HuH-7.5 (cell line): ENCODE results near the gene MEIOSIN.
A peak's percentile ranks its signal among the peaks of the same experiment; 100 is the strongest.

Source experiments
- DNase-seq: peaks from one replicate; pipeline ENCODE4 v3.0.0; 2011; ENCODE audit warnings: low spot score

MEIOSIN gene

DNA sequence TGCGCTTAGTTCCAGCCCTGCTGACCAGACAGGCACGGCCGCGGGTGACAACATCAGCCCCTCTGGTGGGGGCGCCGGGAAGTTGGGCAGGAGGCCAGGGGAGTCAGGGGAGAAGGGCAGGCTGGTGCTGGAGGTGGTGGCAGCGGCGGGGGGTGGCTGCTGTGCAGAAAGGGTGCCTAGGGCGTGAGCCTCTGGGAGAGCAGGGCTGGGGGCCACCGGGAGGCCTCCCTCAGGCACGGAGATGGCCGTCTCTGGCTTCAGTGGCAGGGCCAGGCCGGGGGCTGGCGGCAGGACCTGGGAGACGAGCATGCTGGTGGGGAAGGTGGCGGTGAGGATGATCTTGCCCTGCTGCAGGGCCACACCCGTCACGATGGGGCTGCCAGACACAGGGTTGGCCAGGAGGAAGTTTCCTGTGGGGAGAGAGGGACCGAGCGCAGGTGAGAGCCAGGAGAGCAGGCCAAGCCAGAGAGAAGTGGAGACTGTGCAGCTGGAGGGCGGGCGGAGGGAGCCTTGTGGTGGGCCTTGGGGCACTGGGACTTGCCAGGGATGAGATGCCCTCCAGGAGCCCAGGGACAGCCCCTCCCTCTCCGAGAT lies 32.6 kb downstream of the MEIOSIN start:
- DNase-seq, result no peak

DNA sequence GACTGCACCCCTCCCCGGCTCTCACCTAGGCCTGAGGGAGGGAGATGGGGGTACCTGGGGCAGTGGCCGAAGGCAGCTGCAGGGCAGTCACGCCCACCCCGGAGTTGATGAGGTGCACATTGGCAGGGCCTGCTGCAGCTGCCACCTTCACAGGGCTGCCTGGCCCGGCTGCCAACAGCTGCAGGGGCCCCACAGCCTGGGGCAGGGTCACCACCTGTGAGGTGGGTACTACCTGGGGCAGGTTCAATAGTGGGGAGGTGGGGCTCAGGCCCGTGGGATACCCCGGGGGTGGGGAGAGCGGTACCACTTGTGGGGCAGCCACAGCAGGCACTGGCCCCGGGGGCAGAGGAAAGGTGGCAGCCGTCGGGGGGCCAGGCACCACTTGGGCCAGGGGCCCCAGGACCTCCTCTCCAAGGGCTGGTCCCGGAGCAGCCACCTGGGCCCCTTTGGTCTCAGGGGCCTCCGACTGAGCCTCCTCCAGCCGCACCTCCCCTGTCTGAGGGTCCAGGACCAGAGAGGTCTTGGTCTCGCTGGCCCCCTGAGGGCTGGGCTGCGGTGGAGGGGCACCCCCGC lies 33.1 kb downstream of the MEIOSIN start:
- DNase-seq, result no peak

DNA sequence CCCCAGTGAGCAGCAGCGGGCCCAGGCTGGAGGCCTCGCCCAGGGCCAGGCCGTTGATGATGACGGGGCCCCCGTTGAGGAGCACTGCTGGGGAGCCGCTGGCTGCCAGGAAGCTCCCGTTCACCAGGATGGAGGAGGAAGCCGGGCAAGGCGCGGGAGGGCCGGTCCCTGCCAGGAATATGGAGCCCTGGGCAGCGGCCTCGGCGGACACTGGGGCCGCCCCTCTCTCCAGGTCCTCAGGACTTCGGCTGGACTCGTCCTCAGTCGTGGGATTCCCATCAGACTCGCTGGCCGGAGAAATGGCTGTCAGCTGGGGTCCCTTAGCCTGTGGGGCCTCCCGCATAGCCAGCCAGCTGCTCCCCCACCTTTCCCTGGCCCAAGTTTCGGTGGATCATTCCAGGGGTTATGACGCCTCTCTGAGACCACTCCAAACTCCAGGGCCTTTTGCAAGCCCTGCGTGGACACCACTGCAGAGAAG lies 33.7 kb downstream of the MEIOSIN start:
- no peak for DNase-seq

DNA sequence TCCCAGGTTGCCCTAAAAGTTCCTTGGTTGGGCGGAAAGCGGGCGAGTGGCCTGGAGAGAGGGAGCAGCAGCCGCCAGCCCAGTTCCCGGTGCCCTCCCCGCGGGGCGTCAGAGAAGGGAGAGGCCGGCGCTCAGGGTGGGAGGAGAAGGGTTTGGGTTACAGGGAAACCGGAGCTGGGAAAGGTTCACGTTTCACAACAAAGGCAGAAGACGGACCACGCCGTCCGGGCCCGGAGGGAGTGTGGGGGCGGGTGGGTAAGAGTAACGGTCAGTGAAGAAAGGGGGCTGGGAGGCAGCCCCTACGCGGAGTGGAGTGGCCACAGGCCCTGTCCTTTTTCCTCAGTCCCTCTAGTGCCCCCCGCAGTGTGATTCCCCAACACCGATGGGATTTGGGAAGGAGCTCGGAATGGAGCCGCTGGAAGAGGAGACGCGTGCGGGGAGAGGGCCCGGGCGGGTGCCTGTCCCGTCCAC lies 34.2 kb downstream of the MEIOSIN start:
- DNase-seq, result peak; percentile 86

DNA sequence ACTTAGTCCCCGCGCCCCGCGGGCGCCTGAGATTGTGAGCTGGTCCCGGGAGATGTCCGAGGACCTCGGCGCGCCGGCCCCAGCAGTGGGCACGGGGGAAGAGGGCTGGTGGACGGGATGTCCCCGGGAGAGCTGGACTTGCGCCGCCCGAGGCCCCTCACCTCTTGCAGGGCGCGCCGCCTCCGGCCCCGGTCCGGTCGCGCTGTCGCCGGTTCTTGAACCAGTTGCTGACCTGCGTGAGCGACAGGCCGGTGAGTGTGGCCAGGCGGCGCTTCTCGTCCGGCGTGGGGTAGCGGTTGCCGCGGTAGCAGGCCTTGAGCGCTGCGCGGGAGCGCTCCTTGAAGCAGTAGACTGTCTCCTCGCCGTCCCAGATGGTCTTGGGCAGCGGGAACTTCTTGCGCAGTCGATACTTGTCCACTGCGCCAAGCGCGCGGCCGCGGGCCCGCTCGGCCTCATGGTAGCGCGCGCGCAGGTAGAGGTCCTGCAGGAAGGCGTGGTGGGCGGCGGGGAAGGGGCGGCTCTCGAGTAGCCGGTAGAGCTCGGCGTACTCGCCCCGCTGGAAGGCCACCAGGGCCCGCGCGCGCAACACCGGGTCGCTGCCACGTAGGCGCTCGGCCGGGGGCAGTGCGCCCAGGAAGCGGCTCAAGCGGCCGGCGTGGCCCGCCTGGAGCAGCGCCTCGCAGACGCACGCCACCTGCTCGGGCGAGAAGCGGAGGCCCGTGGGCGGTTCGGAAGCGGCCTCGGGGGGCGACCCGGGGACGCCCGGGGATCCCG lies 34.8 kb downstream of the MEIOSIN start:
- peak; percentile 68 for DNase-seq

DNA sequence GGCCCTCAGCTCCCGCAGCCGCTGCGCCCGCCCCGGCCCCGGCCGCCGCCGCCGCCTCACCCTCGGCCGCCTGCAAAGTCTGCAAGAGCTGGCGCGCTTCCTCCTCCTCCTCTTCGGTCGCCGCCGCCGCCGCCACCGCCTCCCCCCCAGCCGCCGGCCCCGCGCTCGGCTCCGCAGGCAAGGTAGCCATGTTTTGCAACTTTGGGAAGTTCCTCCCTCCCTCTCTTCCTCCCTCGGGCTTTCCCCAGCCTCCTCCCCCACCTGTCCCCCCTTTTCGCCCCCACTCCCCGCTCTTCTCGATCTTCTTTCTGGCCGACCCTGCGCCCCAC lies 35.4 kb downstream of the MEIOSIN start:
- DNase-seq, result peak; percentile 65

DNA sequence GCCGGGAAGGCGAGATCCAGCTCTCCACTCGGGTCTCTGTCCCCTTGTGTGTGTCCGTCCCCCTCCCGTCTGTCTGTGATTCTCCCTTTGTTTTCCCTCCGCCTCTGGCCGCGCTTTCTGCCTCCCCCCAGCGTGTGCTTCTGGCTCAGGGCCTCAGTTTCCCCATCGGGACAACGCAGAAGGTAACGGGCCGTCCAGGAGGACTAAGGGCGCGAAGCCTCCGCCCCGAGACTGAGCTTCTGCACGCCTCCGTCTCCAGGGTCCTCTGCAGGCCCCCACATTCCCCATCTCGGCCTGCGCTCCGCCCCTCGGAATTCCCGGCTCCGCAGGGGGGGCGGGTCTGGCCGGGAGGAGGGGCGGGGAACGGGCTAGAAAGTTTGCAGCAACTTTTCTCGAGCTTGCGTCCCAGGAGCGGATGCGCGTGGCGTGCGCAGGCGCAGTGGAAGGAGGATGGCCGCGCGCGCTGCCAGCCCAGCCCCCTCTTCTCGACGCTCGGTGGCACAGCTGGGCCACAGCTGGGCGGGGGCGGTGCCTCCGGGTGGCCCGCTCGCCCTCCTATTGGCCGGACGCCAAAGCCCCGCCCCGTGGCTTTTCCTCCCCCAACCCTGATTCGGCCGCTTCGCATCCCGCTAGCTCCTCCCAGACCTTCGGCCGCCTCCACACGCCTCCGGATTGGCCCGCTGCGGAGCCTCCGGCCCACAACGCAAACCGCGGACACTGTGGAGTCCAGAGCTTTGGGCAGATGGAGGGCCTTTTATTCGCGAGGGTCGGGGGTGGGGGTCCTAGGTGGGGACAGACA lies 35.9 kb downstream of the MEIOSIN start, which contains the start of gene SIX5:
SIX5 (minus strand) TSS at position 269 of the 799 bp plus-strand sequence. CDS start 408 bp downstream, outside the sequence.
- peak; percentile 98 for DNase-seq

DNA sequence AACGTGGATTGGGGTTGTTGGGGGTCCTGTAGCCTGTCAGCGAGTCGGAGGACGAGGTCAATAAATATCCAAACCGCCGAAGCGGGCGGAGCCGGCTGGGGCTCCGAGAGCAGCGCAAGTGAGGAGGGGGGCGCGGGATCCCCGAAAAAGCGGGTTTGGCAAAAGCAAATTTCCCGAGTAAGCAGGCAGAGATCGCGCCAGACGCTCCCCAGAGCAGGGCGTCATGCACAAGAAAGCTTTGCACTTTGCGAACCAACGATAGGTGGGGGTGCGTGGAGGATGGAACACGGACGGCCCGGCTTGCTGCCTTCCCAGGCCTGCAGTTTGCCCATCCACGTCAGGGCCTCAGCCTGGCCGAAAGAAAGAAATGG lies 36.6 kb downstream of the MEIOSIN start:
- no peak for DNase-seq

DNA sequence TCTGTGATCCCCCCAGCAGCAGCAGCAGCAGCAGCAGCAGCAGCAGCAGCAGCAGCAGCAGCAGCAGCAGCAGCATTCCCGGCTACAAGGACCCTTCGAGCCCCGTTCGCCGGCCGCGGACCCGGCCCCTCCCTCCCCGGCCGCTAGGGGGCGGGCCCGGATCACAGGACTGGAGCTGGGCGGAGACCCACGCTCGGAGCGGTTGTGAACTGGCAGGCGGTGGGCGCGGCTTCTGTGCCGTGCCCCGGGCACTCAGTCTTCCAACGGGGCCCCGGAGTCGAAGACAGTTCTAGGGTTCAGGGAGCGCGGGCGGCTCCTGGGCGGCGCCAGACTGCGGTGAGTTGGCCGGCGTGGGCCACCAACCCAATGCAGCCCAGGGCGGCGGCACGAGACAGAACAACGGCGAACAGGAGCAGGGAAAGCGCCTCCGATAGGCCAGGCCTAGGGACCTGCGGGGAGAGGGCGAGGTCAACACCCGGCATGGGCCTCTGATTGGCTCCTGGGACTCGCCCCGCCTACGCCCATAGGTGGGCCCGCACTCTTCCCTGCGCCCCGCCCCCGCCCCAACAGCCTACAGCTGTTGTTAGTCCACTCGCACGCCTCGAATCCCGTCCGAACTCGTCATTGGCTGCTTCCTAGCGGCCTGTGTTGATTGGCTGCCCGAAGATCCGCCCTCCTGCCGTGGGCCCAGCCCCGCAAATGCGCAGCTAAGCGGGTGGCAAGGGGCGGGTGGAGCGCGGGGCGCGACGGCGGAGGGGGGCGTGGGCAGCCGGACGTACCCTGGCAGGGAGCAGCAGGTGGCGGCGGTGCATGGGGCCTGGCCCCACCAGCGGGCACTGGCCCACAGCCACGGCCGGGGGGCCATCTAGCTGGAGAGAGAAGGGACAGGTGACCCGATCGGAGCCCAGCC lies 37.2 kb downstream of the MEIOSIN start:
- peak; percentile 99 for DNase-seq

DNA sequence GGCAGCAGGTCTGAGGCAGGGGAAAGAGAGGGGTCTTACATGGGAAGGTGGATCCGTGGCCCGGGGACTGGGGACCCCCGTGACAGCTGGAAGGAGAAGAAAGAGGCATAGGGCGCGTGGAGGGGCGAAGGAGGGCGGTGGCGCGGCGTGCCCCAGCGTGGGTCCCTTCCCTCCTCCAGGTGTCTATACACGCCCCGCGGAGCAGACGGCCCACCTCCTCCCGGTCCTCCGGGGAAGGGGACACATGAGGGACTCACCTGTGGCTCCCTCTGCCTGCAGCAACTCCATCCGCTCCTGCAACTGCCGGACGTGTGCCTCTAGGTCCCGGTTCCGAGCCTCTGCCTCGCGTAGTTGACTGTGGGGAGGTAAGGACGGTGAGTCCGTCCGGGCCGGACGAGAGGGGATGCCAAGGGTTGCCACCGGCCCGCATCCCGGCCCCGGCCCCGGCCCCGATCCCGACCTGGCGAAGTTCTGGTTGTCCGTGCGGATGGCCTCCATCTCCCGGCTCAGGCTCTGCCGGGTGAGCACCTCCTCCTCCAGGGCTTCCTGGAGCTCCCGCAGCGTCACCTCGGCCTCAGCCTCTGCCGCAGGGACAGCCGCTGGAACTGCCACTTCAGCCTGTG lies 38.2 kb downstream of the MEIOSIN start:
- no peak for DNase-seq

DNA sequence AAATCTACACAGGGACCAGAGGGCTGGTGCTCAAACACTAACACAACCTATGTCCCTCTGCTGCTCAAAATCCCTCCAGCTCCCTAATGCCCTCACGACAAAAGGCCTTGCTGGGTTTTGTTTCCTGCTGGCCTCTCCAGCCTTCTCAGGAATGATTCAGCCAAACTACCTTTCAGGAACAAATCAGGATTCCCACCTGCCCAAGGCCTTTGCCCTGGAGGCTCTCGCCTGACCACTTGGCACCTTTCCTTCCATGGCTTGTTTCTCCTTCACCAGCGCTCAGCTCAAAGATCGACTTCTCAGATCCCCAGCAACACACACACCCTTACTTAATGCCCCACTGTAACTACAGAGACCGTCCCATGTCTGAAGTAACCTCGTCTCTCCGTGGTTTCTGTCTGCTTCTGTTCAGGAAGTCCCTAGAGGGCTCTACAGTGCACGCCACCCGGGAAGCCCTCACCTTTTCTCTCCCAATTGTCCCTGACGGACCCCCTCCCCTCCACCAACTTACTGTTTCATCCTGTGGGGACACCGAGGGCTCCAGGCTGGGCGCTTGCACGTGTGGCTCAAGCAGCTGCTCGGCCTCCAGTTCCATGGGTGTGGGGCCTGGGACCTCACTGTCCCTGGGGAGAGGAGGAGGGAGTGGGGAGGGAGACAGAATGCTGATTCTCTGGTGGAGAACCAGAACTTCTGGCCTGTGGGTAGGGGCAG lies 39.0 kb downstream of the MEIOSIN start:
- no peak for DNase-seq

DNA sequence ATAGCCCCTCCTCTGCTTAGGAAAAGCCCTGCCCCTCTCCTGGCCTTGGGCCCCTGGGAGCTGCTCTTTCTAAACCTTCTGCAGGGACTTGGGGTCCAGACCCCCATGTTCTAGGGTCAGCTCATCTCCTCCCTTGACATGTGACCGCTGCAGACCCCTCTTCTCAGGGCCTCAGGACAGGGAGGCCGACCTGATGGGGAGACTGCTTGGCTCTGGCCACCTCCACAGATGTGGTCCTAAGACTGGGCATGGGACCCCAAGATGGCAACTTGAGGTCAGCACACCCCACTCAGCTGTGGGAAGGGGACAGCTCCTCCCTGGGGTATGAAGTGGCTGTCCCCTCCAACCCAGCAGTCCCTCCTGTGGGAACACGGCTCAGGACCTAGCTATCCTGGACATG lies 39.7 kb downstream of the MEIOSIN start:
- DNase-seq, result no peak

DNA sequence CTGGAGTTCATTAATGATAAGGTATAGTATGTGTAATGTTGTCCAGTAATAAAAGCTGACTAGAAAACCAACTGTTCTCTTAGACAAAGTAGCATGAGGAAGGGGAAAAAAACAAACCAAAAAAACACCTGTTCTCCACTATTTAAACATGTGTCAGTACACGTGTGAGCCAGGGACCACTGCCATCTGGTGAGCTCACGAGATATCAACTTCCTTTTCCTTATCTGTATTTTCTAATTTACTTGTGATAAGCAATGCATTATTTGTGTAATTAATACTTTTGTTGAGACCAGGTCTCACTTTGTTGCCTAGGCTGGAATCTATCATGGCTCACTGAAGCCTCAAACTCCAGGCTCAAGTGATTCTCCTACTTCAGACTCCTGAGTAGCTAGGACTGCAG lies 40.1 kb downstream of the MEIOSIN start:
- DNase-seq, result no peak

DNA sequence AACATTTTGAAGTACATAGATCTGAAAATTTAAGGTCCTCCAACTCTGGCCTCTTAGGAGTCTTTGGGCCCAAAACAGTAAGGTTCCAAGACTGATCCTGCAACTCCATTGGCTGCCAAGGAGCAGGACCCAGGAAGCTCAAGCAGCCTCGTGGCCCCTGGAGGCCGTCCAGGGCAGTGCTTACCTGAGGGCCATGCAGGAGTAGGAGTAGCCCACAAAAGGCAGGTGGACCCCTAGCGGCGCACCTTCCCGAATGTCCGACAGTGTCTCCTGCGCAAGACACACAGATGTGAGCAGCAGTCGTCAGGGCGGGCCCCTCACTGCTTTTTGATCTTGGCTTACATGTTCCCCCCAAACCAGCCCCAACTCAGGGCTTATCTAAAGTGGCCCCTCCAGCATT lies 41.5 kb downstream of the MEIOSIN start:
- no peak for DNase-seq

DNA sequence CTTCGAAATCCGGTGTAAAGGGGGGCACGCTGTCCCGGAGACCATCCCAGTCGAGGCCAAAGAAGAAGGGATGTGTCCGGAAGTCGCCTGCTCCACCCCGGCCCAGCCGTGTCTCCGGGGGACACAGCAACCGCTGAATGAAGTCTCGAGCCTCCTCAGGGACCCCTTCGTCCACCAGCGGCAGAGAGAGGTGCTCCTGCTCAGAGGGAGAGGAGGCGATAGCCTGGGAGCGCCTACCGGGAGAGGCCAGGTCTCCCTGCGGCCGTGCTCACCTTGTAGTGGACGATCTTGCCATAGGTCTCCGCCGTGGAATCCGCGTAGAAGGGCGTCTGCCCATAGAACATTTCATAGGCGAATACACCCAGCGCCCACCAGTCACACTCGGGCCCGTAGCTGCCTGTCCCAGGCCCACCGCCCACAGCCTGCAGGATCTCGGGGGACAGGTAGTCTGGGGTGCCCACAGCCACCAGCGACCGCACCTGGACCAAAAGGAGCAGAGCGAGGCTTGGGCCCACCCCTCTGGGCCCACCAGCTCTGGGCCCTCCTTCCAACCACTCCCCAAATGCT lies 44.2 kb downstream of the MEIOSIN start:
- no peak for DNase-seq

DNA sequence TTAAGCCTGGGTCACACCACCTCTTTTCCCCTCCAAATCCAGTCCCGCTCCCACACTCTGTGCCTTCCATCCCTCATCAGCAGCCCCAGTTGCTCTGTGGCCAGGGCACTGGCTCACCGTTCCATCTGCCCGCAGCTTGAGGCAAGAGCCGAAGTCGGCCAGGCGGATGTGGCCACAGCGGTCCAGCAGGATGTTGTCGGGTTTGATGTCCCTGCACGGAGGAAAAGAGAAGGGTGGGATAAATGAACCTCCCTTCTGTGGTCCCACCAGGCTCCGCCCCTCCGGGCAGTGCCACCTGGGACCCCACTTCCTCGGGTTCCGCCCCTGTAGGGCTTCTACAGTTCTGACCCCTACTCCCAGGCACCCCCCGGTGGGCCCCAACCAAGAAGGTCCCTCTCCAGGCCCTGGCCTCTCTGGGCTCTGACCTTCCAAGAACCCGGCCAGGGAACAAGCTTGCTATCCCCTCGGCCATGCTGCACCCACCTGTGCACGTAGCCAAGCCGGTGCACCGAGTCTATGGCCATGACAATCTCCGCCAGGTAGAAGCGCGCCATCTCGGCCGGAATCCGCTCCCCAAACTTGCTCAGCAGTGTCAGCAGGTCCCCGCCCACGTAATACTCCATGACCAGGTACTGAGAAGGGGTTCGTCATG lies 44.9 kb downstream of the MEIOSIN start:
- DNase-seq, result no peak

DNA sequence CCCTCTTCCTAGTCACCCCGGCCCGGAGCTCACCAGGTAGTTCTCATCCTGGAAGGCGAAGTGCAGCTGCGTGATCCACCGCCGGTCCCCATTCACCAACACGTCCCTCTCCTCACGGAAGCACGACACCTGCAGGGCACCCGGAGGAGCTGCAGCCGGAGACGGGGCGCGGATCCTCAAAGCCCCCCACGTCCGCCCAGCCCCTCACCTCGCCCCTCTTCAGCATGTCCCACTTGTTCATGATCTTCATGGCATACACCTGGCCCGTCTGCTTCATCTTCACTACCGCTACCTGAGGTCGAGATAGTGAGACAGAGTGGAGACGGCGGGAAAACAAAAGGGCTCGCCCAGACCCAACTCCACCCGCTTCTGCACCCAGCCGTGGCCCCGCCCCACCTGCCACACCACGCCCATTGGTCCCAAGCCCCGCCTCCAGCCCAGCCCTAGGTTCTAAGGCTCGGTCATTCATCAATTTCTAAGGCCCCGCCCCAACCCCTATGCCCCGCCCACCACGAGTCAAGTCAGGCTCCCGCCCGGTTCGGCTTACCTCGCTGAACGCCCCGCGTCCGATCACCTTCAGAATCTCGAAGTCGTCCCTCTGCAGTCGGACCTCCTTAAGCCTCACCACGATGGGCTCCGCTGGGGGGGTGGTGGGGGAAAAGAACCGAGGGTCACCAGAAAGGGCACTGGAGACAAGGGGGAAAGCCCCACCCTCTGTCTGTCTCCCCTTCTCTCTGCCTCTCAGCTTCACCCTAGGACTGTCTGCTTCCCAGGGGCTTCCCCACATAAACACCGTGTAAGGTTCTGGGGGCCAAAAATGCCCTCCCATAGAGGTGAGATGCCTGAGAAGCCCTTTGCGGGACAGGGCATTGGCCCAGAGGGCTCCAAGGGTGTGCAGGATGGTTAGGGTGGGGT lies 46.2 kb downstream of the MEIOSIN start:
- DNase-seq, result peak; percentile 96

DNA sequence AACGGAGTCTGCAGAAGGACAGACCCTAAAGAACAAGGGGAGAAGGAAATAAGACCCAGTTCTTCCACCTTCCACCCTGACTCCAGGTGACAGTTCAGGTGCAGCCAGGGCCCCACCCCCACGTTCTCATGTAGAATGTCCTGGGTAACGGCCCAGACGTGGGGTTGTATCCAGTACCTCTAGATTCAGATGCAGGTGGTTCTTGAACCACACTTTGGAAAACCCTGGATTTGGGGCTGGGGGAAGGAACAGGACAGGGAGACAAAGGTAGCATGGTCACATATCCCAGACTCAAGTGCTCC lies 46.9 kb downstream of the MEIOSIN start:
- no peak for DNase-seq
